ENCODE data around the gene IL33.

The IL33 gene

DNA sequence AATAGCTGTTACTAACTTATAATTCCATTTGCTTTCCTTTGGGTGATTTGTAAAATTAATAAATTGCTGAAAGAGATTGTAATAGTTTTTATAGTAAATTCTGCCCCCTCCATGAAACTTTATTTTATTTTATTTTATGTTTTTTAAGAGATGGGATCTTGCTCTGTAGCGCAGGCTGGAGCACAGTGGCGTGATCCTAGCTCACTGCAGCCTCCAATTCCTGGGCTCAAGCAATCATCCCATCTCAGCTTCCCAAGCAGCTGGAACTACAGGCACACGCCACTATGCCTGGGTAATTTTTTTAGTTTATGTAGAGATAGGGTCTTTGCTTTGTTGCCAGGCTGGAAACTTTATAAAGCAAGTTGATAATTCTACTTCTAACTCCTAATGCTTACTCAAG lies 395 bp downstream of the IL33 start:
- TF ChIP-seq, protein P1, sequence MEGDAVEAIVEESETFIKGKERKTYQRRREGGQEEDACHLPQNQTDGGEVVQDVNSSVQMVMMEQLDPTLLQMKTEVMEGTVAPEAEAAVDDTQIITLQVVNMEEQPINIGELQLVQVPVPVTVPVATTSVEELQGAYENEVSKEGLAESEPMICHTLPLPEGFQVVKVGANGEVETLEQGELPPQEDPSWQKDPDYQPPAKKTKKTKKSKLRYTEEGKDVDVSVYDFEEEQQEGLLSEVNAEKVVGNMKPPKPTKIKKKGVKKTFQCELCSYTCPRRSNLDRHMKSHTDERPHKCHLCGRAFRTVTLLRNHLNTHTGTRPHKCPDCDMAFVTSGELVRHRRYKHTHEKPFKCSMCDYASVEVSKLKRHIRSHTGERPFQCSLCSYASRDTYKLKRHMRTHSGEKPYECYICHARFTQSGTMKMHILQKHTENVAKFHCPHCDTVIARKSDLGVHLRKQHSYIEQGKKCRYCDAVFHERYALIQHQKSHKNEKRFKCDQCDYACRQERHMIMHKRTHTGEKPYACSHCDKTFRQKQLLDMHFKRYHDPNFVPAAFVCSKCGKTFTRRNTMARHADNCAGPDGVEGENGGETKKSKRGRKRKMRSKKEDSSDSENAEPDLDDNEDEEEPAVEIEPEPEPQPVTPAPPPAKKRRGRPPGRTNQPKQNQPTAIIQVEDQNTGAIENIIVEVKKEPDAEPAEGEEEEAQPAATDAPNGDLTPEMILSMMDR (IDR thresholded peaks at IDR 0.05; ENCODE audit: low read depth, low read length), result no peak
- H3K4me3 ChIP-seq (ENCODE audit: low read depth, low read length), result no peak overlapping the region

DNA sequence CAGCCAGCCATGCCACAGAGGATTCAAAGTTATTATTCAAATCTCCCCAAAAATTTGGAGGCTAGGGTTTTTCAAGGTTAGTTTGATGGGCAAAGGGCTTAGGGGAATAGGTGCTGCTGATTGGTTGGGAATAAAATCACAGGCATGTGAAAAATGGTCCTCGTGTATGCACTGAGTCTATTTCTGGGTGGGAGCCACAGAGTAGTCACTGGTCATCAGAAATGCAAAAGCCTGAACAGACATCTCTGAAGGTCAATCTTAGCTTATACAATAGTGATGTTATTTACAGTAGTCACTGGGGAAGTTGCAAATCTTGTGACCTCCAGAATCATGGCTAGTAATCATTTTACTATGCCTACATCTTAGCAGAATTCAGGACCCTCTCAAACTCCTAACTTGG lies 1.3 kb downstream of the IL33 start:
- no peak overlapping the region for H3K4me3 ChIP-seq (ENCODE audit: low read depth, low read length)
- TF ChIP-seq, protein P1 (IDR thresholded peaks at IDR 0.05; ENCODE audit: low read depth, low read length), result no peak

DNA sequence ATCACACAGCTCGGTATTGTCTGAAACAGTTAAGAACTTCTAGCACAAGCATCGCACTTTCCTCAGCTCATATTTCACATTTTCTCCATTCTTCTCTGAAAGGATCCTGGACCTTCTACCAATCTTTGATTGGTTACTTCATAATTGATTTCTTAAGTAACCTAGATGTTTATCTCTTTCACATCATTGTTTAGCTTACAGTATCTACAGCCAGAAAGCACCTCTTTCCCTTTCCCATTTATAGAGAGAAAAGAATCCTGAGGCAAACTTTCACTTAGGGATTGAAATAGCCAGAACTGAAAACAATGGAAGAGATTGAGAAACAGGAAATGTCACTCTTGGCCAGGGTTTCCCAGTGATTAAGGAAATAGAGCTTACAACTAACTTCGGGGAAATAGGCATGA lies 2.5 kb downstream of the IL33 start:
- TF ChIP-seq, protein P1 (IDR thresholded peaks at IDR 0.05; ENCODE audit: low read depth, low read length), result no peak
- no peak overlapping the region for H3K4me3 ChIP-seq (ENCODE audit: low read depth, low read length)

DNA sequence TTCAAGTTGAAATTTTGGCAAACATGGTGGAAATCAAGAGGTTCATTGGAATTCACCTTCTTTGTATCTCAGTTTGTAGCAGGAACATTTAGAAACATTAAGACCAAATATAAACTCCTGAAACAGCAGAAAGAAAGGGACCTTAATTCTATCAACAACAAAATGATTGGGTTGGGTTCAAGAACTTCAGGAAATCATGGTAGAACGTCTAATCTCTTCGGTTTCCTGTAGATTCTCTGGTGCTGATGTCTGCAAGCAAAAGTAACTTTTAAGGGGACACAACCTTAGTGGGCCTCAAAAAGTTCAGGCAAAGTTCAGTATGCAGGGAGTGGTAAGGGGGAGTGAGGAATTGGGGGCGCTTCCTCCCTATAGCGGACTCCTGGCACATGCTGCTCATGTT lies 3.4 kb downstream of the IL33 start:
- TF ChIP-seq, protein P1 (IDR thresholded peaks at IDR 0.05; ENCODE audit: low read depth, low read length), result no peak
- H3K4me3 ChIP-seq (ENCODE audit: low read depth, low read length), result no peak overlapping the region

DNA sequence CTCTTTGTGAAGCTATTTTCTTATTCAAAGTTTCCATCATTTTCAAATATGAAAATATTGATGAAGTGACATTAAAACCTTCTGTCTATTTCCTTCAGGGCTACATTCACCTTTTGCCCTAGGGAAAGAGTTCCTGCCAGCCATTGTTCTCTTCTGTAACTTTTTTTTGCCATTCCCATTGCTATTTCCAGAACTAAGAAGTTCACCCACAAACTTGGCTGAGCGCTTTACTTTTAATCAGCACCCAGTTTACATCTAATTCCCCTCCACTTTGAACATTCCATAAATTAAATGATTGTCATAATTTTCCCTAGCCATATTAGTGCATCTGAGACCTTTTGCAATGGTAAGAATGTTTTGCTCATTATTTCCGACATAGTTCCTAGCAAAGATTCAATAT lies 4.4 kb downstream of the IL33 start:
- no peak overlapping the region for H3K4me3 ChIP-seq (ENCODE audit: low read depth, low read length)
- TF ChIP-seq, protein P1 (IDR thresholded peaks at IDR 0.05; ENCODE audit: low read depth, low read length), result no peak

DNA sequence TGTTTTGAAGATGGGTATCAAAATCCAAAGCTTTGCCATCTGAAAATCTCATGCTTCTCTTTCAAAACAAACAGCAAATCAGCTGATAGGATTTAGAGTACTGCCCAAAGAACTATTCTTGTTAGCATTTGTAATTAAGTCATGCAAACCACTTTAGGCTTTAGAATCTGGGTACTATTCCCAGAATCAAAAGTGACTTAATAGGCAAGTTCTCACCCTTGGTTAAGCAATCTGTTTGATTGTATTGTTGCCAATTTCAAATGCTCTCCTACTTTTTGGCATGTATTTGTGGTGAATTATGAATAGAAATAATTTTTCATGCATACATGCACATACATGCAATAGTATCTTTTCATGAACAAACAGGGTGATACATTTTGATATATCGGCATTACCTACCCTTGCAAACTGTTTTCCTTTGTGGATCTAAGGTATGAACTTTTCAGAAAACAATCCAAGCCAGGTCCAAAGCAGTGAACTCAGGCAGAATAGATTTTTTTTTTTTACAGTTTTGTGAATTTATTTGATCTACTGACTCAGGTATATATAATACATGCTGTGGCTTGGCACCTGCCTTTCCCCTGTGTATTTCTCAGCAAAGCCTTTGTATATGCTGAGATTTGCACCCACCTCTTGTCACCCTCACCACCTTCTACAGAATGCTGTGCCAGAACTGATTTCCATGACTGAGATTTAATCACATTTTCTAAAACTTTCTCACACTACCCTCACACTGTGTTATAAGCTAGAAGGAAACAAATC lies 9.0 kb downstream of the IL33 start:
- TF ChIP-seq, protein P1 (IDR thresholded peaks at IDR 0.05; ENCODE audit: low read depth, low read length), result no peak
- no peak overlapping the region for H3K4me3 ChIP-seq (ENCODE audit: low read depth, low read length)

DNA sequence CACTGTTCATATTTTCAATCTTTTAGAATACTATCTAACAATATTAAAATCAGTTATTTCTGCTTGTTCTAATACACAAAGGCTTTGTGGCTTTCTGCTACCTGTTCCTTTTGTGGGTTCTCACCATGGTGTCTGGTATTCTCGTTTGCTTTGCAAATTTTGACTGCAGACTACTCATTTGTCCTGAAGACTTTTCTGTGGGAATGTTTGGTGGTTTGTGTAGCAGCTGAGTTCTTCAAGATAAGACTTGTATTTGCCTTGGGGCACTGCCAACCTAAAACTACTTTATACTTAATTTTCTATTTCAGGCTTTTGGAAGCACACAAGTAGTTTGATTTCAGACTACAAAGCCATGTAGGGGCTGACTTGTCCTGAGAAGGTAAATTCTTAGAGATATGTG lies 11.1 kb downstream of the IL33 start:
- TF ChIP-seq, protein P1 (IDR thresholded peaks at IDR 0.05; ENCODE audit: low read depth, low read length), result no peak
- H3K4me3 ChIP-seq (ENCODE audit: low read depth, low read length), result no peak overlapping the region

All from WI38 (cell line).